Activated T-cell treated with anti-CD3 and anti-CD28 coated beads, Interleukin-2, amount 50 U/mL, for 48 hours (primary cell): ENCODE measurements around the gene FREY1.
A peak's percentile ranks its signal among the peaks of the same experiment; 100 is the strongest.

Experiments used
- DNase-seq, 2 experiments: peaks; one replicate each; pipeline ENCODE4 v3.0.0-alpha.2; 2020

Gene FREY1, protein sequence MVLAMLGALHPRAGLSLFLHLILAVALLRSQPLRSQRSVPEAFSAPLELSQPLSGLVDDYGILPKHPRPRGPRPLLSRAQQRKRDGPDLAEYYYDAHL

DNA sequence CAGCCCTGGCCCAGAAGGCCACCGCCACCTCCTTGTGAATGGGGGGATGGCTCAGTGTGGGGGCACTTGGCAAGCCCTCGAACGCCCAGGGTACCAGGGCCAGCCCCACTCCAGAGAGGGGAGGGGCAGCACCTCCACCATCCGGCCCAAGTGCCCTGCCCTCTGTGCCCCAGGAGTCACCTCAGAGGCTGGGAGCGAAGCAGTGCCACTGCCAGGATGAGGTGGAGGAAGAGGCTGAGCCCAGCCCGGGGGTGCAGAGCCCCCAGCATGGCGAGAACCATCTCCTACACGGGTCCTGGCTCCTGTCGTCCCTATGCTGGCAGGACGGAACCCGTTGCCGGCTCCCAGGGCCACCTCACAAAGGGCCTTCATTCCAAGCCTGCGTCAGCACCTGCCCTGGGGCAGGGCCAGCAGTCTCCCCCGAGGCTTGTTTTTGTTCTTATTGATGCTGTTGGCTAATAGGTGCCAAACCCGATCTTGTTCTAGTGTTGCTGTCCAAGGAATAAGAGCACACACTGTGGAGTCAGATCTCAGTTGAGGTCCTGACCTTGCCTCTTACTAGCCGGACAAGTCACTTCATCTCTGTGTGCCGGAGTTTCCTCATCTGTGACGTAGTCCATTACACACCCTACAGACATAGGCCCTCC, at the start of gene FREY1:
Gene FREY1 (minus strand): TSS at position 307 of the 647 bp plus-strand sequence. CDS start 26 bp downstream, at position 281.
- DNase-seq: no peak

DNA sequence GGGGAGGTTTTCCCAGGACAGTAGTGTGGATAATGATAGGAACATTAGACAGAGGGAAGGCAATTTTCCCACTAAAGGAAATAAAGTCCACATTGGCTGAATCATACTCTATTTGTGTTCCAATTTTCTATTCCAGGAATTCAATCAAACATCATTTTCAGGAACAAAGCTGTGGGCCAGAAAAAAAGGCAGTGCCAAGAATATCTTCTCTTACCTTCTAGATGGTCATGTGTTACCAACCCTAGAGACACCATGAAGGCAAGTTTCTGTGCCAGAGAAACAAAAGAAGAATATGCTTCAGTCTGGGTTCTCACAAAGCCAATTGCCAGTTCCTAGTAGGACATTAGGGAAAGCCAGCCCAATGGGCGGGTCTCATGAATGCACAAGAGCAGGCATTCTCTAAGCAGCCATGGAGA, 42.9 kb upstream of the FREY1 start:
- DNase-seq: no peak

DNA sequence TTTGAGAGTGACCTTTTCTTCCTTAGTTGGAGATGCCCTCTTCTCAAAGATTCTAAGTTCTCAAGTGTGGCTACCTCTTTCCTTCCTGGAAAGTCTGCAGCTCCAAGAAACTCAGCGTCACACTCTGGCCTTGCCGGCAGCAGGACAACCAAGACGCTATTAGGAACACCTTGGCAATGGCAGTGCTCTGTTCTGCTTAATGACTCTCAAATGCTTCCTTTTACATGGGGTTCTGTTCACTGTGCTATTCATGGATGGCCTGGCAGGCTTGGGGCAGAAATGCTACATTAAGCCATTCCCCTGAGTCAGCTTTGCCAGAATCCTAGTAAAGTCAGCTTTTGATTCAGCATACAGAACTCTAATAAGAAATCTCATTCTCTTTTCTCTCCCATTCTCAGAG, 41.3 kb upstream of the FREY1 start:
- no peak for DNase-seq

DNA sequence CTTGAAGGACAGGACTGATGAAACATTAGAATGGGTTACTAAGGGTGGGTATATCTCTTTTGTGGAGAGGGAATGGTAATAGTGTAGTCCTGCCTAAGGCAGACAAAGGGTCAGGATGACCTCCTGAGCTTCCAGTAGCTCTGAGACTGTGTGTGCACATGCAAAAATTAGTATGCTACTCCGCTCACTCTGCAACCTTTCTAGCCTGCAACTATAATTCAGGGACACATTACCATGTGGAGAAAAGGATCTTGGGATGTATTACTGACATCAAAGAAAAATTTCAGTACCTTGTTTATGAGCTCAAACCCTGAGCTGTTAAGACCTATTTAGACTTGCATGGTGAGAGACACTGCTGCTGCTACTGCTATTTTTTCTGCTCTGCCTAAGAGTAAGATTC, 40.8 kb upstream of the FREY1 start:
- no peak for DNase-seq

DNA sequence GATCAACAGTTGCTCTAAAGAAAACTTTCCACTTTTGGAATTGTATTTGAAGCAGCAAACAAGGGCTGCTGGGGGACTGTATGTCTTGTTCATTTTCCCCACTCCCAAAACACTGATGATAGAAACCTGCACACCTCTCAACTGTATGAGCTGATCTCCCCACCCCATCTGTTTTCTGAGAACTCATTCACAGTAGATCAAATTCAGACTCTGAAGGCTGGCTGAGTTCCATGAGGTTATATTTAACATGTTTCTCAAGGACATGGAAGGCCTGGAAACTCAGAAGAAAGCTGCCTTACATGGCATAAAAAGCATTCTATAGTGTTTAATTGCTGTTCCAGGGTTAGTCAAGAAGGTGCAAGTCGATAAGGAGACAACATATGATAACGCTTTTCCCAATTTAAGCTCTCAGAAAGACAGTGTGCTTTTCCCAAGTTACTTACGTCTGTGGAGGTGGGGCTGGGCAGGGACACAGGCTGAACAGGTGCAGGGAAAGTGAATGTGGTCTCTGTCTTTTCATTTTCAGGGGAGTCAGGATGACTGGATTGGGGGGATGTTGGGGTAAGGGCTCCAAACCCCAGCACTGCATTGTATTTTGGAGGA, 38.4 kb upstream of the FREY1 start:
- no peak for DNase-seq

DNA sequence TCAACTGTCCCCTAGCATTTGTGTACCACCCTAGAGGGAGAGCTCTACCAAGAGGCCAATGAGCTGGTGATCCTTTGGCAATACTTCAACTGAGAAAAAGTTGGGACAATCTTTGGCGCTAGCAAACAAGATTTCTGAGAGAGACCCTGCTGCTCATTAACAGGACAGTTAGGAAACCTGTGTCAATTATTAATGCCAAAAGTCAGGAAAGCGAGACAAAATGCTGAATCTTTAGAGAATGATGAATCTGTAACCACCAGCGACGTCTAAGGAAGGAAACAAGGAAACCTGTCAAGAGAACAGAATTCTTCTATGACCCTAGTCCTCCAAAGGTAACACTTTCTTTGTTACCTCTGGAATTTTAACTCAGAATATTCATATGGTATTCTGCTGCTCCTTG, 35.3 kb upstream of the FREY1 start:
- DNase-seq: no peak

DNA sequence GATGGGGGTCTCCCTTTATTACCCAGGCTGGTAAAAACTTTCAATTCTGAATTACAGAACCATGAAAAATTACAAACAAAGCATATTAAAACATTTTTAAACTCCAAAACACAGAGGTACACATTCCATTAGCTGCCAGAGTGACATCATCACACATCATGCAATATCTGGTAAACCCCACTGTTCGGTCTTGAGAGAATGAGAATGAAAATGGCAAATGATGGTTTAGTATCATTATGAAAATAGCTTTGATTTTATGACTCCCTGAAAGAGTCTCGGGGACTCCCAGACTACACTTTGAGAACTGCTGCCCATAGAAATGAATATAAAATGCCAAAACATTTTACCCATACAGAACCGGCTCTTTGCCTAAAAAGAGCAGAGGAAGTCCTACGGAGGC, 34.2 kb upstream of the FREY1 start:
- DNase-seq: no peak

DNA sequence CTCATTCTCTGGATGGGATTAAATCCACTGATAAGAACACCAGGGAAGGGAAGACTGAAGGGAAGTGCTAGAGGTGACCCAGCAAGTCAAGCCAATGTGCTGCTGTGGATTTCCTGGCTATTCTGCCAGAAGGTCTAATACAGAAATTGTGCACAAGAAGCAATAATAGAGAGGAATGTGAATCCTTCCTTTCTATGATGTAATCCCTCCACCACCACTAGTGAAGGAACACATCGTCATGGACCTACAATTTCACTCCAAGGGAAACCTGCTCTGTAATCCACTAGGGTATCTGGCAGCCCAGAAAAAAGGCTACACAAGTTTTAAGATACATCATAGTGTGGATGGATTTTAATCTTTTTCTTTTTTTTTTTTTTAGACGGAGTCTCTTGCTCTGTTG, 32.8 kb upstream of the FREY1 start:
- DNase-seq: no peak

DNA sequence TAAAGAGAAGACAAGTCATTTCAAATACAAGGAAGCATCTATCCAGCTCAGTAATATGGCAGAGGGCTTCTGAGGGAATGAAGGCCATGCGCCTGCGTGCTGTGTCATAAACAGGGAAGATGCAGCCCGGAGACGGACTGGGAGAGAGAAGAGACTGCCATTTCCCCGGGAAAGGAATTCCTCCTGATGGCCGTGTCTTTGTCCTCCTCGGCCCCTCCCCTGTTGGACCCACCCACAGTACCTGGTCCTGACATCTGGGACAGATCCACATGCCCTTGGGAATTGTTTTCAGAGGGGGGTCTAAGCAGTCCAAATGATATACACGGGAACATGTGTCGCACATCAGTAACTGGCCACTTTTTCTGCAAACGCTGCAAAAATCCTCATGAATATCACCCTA, 30.8 kb upstream of the FREY1 start:
- DNase-seq: no peak

DNA sequence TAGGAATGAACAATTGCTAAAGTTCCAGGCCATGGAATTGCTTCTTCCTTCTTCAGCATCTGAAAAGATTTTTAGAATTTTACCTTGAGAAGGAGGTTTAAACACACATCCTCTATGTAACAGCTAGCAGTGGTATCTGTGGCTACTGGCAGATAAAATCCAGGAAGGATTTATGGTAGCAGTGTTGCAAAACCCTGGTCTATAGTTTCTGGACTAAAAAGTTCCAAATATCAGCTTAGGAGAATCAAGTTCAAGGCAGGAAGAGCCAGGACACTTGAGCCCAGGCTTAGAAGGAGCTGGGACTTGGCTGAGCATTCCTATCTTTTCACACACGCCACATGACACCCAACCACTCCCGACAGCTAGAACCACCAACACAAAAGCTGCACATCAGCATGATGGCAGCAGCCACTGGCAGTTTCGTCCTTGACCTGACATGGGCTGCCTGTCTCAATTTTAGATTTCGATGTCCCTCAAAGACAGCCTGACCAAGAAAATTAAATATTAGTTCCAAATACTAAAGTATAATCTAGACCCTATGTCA, 29.5 kb upstream of the FREY1 start:
- no peak for DNase-seq

DNA sequence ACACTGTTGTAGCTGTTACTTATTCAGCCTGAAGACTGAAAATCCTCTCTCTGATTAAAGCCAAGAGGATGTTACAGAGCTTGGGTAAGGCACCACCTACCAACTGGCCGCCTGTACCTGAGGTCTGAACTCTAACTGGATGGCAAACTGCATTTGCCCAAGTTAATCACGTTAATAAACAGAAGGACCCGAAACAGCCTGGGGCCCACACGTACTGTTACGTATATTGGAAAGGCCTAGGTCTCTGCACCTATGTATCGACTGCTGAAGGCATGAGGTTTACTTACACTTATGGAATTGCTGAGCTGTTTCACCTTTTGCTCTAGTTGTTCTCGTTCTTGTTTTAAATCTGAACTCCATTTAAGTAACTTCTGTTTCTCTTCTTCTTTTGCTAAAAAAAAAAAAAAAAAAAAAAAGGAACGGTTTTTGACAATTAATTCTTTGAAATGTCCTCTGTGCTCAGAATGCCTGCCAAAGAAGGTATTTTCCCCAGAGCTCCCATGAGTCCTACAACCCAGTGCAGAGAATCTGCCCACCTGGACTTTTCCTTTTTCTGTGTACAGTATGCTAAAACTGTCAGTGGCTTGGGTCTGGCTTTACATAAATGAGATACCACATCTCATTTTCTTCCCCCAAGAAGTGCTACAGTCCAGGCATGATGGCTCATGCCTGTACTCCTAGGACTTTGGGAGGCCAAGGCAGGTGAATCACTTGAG, 28.4 kb upstream of the FREY1 start:
- no peak for DNase-seq

DNA sequence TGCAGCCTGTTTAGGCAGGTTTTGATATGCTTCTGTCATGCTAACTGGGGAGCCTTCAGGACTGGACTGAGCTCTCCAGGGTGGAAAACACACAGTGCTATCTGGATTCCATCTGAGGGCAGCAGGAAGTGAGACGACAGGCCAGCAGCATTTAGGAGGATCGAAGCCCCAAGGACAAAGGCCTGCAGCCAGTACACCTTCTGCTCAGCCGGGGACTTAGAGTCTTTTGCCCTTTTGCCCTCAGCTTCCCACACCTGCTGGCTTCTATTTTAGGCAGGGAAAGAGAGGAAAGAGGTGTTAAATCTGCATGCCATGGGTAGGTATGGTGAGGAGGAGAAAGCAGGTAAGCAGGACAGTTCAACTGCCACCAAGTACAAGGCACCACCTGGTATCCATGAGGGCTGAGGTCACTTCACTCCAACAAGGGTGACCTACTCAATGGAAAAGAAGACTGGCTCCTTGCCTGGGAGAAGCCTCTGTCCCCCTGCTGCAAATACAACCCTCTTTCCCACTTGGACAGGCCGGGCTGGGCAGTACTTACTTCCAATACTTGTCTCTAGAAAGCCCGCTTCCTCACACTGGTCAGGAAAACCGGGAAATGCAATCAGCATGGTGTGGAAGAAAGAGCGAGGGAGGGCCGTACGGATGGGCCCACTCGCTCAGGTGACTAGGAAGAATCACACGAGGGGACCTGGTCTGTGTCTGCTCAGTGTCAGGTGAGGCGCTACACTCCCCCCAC, 27.7 kb upstream of the FREY1 start:
- no peak for DNase-seq

DNA sequence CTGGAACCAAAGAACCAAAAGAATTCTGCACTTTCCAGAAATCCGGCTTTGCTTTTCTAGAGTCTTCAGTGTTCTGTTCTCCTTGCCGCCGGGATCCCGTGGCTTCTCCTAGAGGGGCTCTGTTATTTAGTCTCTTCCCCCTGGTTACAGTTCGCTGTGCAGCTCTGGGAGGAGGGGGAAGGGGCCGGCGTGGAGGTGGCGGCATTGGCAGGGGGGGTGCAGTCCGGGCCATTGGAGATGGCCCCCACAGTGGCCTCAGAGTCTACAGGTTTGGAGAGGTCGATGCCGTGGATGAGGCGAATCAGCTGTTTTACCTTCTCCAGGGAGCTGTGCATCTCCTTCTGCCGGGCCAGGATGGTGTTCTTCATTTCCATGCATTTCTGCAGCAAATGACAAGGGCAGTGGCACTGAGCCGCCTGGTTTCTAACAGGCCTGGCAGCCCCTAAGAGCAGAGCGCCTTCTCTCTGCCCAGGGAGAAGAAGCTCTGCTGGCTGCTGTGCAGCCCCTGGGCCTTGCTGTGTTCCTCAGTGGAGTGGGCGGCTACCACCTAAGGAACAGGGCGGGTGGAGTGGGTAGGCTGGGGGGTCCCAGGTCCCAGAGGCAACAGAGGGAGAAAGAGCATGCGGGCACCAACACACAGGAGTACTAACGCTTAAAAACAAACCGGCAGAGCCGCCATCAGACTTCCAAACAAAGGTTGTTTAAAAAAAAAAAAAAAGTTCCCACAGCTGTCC, 26.9 kb upstream of the FREY1 start:
- no peak for DNase-seq

DNA sequence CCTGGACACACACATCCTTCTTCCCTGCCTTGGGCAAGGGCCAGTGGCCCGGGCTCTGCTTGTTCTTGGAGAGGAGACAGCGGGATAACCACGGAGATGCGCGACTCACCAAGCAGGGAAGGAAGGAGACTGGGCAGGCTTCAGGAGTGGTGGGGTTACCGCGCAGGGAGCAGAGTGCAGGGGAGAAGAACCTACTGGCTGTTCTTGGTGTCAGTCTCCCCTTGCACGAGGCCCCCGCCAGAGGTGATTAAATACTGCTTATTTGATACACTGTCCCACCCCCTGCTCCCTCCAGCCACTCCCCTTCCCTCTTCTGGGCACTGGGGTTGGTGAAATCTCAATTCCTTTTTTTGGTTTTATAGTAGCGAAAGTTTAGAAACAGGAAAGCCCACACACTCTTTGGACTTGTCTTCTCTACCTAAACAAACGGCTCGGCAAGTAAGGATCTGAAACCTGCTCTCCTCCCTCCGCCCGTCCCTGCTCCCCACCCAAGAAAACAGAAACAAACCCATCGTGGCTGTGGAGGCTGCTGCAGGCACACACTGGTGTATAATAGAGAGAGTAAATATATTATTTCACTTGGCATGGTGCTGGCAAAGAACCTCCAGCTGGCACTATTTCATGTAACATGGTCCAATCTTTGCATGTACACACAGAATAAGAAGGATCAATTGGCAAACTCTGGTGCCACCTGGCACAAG, 26.2 kb upstream of the FREY1 start:
- DNase-seq: no peak

DNA sequence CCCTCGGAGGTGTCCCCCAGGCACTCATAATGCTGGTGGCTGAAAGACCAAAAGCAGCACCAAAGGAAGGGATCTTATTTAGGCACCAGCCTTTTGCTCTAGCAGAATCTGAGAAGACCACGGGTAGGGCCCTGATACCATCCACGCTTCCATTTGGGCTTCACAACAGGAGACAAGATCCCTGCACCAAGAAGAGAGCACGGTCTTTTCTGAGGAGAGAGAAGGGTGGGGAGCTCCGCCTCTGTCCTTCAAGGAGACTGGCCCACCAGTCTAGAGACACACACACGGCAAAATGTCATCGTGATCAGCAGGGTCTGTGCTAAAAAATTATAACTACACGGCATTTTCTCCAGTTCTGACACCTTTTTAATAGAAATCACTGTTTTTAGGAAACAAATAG, 25.1 kb upstream of the FREY1 start:
- no peak for DNase-seq

DNA sequence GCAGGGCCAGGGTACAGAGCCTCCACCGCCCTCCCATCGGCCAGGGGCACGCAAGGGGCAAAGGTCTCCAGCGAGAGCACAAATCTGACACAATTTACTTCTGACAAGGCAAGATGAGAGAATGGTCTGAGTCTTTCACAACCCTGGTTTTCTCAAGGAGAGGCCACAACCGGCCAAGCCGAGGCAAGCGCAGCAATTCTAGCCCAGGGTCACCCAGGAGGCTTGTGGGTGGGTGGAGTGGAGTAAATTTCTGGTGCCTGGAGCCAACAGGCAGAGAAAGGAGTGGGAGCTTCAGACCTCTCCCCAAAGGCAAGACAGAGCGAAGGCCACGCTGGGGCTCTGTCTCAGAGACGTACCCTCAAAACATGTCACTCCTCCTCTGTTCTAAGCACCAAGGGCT, 24.7 kb upstream of the FREY1 start:
- DNase-seq: no peak

DNA sequence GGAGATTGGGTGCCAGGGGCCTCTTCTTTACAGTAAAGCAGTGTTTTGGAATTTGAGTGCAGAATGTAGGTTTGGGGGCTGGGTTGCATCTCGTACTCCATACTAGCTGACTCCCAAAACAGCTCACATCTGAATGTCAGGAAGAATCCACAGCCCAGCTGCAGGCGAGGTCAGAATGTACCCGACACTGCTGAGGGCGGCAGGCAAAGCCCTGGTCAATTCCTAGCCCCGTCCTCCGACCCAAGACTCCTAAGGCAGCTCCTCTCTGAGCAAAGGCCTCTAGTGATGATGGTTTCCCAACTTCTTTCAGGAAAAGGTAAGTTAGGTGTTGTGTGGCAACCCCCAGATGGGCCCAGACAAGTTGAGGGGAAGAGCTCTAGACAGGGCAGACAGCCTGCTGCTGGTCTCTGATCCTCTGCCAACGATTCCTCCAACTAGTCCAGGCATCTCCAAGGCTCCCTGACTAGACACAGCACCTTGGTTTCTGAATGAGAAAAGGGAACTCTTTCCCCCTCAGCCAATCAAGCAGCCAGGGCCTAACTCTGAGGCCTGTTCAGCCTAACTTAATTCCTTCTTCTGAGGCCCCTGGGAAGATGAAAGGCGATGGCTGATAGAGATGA, 24.0 kb upstream of the FREY1 start:
- DNase-seq: no peak

DNA sequence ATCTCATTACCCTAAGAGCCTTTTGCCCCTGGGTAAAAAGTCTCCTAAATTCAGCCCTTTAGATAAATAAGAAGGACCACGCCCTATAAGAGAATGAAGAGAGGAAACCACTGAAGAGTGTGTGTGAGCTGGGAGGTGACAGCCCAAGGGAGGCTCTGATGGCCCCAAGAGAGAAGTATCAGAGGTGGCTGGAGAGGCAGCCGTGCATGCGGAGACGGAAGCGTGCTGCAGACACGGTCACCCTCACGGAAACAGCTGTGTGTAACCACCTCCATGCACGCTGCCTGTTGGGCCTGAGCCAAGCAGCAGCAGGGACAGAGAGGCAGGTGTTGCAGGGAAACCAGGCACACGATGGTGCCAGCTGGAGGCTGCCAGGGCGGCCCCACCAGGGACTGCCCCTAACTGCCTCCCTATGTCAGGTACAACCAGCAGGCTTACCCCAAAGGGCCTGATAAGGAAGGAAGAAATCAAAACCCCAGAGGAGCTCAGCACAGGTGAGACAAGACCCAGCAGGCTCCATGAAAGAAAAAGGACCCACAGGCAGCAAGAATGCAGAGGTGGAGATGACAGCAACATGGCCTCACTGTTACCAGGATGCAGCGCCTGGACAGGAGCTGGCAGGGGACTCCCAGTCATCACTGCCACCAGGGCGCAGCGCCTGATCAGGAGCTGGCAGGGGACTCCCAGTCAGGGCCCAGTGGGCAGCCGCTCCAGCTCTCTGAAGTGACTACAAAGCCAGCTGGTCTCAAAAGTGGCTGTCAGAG, 23.1 kb upstream of the FREY1 start:
- DNase-seq: peak in 1 of 2 experiments; percentile 47

DNA sequence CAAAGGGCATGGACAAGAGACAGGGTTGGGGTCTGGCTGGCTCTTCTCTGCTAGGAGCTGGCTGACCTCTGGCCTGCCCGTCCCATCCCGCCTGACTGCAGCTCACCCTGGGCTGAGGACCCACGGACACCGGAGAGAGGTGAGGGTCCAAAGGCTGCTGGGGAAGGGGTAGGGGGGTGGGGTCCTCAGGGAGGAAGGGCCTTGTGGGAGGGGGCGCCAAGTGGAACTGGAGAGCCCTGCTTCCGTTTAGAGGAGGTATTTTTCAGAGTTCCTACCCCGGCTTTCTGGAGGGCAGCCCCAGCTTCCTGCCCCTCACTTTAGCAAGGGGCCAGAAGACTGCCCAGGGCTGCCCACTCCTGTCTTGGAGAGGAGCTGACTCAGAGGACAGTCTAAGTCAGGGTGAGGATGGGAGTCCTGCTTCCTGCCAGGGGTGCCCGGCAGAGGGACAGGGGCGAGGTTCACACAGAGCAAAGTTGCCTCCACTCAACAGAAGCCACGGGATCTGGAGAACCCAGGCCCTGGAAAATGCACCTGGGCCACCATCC, 22.5 kb upstream of the FREY1 start:
- no peak for DNase-seq

DNA sequence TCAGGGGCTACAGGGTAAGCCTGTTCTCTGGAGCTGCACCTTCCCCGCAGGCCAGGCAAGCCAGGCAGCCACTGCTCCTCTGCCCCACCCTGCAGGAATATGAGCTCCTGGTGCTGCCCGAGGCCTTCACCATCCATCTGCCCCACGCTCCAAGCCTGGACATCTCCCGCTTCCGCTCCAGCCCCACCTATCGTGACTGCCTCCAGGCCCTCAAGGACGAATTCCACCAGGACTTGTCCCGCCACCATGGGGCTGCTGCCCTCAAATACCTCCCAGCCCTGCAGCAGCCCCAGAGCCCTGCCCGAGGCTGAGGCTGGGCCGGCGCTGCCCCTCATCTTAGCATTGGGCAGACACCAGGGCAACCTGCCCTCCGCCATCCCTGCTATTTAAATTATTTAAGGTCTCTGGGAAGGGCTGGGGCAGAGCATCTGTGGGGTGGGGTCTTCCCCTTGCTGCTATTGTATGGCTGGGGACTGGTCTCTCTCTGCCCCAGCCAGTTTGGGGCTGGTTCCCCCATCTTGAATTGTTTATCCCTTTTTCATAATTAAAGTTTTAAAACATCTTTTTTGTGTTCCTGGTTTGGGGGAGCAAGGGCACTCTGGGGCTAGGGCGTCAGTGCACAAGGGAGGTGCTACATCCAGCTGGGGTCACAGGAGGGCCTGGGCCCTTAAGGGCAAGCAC, 21.6 kb upstream of the FREY1 start:
- DNase-seq: no peak
